ENCODE measurements around the gene MEPCE. TPM values are rescaled to one million over a fixed set of nuclear protein-coding genes. Genes with fewer than 3 reads are reported as not detected.

MEPCE gene
- total and polyA plus RNA-seq, 10 of the 15 experiments (the other 5 are each of a cell fraction or from before 2014, with no cell fraction given), result 8.2 to 48.0 (median 22.1) TPM

DNA sequence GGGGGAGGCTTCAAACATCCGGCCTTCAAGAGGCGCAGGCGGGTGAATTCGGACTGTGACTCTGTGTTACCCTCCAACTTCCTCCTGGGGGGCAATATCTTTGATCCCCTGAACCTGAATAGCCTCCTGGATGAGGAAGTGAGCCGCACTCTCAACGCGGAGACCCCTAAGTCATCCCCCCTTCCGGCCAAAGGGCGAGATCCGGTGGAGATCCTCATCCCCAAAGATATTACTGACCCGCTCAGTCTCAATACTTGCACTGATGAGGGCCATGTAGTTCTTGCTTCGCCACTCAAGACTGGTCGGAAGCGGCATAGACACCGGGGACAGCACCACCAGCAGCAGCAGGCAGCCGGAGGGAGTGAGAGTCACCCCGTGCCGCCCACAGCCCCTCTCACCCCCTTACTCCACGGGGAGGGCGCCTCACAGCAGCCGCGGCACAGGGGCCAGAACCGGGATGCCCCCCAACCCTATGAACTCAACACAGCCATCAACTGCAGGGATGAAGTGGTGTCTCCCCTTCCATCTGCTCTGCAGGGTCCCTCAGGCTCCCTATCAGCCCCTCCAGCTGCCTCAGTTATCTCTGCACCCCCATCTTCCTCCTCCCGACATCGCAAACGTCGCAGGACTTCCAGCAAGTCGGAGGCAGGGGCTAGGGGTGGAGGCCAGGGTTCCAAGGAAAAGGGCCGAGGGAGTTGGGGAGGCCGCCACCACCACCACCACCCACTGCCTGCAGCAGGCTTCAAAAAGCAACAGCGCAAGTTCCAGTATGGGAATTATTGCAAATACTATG is 1.1 kb downstream of the MEPCE start (continued):
- TF ChIP-seq ZBED1 (IDR thresholded peaks at IDR 0.05; ENCODE audit: borderline replicate concordance) (no peak), SUZ12 (IDR thresholded peaks at IDR 0.05; ENCODE audit: unreplicated experiment) (no peak), TCF7 (IDR thresholded peaks at IDR 0.05; ENCODE audit: borderline replicate concordance) (no peak), ZNF207 (IDR thresholded peaks at IDR 0.05; ENCODE audit: borderline replicate concordance) (no peak), ZZZ3 (IDR thresholded peaks at IDR 0.05; ENCODE audit: control insufficient read depth, insufficient read length, low read depth) (no peak), CBFB (IDR thresholded peaks at IDR 0.05; ENCODE audit: low read depth) (no peak), POLR2AphosphoS5 (IDR thresholded peaks at IDR 0.05; ENCODE audit: low read length) (peak; percentile 68; the same call in 1 of the 2 replicates), IKZF1 (conservative IDR thresholded peaks at IDR 0.05) (no peak), MEF2B (IDR thresholded peaks at IDR 0.05; ENCODE audit: partially characterized antibody, poor library complexity, severe bottlenecking) (no peak), MXI1 (IDR thresholded peaks at IDR 0.05; ENCODE audit: low read depth, low read length) (no peak), FOXK2 (IDR thresholded peaks at IDR 0.05) (no peak), LARP7 (IDR thresholded peaks at IDR 0.05) (peak; percentile 52; the same call in 1 of the 2 replicates), JUND (IDR thresholded peaks at IDR 0.05; ENCODE audit: low read depth, low read length) (no peak), SMAD1 (IDR thresholded peaks at IDR 0.05; ENCODE audit: low read depth, partially characterized antibody) (no peak)
- TF ChIP-seq, protein P1, sequence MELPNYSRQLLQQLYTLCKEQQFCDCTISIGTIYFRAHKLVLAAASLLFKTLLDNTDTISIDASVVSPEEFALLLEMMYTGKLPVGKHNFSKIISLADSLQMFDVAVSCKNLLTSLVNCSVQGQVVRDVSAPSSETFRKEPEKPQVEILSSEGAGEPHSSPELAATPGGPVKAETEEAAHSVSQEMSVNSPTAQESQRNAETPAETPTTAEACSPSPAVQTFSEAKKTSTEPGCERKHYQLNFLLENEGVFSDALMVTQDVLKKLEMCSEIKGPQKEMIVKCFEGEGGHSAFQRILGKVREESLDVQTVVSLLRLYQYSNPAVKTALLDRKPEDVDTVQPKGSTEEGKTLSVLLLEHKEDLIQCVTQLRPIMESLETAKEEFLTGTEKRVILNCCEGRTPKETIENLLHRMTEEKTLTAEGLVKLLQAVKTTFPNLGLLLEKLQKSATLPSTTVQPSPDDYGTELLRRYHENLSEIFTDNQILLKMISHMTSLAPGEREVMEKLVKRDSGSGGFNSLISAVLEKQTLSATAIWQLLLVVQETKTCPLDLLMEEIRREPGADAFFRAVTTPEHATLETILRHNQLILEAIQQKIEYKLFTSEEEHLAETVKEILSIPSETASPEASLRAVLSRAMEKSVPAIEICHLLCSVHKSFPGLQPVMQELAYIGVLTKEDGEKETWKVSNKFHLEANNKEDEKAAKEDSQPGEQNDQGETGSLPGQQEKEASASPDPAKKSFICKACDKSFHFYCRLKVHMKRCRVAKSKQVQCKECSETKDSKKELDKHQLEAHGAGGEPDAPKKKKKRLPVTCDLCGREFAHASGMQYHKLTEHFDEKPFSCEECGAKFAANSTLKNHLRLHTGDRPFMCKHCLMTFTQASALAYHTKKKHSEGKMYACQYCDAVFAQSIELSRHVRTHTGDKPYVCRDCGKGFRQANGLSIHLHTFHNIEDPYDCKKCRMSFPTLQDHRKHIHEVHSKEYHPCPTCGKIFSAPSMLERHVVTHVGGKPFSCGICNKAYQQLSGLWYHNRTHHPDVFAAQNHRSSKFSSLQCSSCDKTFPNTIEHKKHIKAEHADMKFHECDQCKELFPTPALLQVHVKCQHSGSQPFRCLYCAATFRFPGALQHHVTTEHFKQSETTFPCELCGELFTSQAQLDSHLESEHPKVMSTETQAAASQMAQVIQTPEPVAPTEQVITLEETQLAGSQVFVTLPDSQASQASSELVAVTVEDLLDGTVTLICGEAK (IDR thresholded peaks at IDR 0.05; ENCODE audit: borderline replicate concordance), result peak; percentile 51; the same call in 1 of the 2 replicates
- TF ChIP-seq, protein P2, sequence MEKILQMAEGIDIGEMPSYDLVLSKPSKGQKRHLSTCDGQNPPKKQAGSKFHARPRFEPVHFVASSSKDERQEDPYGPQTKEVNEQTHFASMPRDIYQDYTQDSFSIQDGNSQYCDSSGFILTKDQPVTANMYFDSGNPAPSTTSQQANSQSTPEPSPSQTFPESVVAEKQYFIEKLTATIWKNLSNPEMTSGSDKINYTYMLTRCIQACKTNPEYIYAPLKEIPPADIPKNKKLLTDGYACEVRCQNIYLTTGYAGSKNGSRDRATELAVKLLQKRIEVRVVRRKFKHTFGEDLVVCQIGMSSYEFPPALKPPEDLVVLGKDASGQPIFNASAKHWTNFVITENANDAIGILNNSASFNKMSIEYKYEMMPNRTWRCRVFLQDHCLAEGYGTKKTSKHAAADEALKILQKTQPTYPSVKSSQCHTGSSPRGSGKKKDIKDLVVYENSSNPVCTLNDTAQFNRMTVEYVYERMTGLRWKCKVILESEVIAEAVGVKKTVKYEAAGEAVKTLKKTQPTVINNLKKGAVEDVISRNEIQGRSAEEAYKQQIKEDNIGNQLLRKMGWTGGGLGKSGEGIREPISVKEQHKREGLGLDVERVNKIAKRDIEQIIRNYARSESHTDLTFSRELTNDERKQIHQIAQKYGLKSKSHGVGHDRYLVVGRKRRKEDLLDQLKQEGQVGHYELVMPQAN (conservative IDR thresholded peaks at IDR 0.05), result 0 out of 2 replicates have a peak, but pooled peaks have one; percentile 23
- TF ChIP-seq, protein P3, sequence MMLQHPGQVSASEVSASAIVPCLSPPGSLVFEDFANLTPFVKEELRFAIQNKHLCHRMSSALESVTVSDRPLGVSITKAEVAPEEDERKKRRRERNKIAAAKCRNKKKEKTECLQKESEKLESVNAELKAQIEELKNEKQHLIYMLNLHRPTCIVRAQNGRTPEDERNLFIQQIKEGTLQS (IDR thresholded peaks at IDR 0.05; ENCODE audit: borderline replicate concordance, extremely low read depth, low read depth, low read length), result no peak
- TF ChIP-seq, protein P4, sequence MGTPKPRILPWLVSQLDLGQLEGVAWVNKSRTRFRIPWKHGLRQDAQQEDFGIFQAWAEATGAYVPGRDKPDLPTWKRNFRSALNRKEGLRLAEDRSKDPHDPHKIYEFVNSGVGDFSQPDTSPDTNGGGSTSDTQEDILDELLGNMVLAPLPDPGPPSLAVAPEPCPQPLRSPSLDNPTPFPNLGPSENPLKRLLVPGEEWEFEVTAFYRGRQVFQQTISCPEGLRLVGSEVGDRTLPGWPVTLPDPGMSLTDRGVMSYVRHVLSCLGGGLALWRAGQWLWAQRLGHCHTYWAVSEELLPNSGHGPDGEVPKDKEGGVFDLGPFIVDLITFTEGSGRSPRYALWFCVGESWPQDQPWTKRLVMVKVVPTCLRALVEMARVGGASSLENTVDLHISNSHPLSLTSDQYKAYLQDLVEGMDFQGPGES (IDR thresholded peaks at IDR 0.05), result no peak
- TF ChIP-seq, protein P5, sequence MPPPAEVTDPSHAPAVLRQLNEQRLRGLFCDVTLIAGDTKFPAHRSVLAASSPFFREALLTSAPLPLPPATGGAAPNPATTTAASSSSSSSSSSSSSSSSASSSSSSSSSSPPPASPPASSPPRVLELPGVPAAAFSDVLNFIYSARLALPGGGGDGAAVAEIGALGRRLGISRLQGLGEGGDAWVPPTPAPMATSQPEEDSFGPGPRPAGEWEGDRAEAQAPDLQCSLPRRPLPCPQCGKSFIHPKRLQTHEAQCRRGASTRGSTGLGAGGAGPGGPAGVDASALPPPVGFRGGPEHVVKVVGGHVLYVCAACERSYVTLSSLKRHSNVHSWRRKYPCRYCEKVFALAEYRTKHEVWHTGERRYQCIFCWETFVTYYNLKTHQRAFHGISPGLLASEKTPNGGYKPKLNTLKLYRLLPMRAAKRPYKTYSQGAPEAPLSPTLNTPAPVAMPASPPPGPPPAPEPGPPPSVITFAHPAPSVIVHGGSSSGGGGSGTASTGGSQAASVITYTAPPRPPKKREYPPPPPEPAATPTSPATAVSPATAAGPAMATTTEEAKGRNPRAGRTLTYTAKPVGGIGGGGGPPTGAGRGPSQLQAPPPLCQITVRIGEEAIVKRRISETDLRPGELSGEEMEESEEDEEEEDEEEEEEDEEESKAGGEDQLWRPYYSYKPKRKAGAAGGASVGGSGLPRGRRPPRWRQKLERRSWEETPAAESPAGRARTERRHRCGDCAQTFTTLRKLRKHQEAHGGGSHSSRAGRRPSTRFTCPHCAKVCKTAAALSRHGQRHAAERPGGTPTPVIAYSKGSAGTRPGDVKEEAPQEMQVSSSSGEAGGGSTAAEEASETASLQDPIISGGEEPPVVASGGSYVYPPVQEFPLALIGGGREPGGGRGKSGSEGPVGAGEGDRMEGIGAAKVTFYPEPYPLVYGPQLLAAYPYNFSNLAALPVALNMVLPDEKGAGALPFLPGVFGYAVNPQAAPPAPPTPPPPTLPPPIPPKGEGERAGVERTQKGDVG (CRISPR knock-in tag; IDR thresholded peaks at IDR 0.05), result no peak

Measured in GM12878 (cell line).